Measurements from ENCODE around the gene ARHGDIB. TPM values are rescaled to one million over a fixed set of nuclear protein-coding genes. Genes with fewer than 3 reads are reported as not detected.

ARHGDIB gene
- total RNA-seq, 1 donor from 2014 or later, result 11.8 TPM

GRCh38 chr12:14904854-14905253, 56.5 kb downstream of the ARHGDIB start:
- FAIRE-seq, result no peak
- no peak for DNase-seq (ENCODE audit: low spot score in 2 of 2)

- no peak for FAIRE-seq
Observed at GRCh38 chr12:14903386-14904098, 57.9 kb downstream of the ARHGDIB start.

GRCh38 chr12:14902465-14902864, 58.9 kb downstream of the ARHGDIB start:
- DNase-seq (ENCODE audit: low spot score in 2 of 2), result no peak
- FAIRE-seq, result no peak

More at GRCh38 chr12:14903386-14904098, 57.9 kb downstream of the ARHGDIB start:
- no peak for DNase-seq (ENCODE audit: low spot score in 2 of 2)

GRCh38 chr12:14901228-14901562, 60.2 kb downstream of the ARHGDIB start:
- FAIRE-seq (no peak), DNase-seq (ENCODE audit: low spot score in 2 of 2) (no peak)

- no peak for FAIRE-seq
- no peak for DNase-seq (ENCODE audit: low spot score in 2 of 2)
Observed at GRCh38 chr12:14900521-14901227, 60.7 kb downstream of the ARHGDIB start.

- FAIRE-seq, result no peak
Observed at GRCh38 chr12:14896521-14897169, 64.8 kb downstream of the ARHGDIB start.

GRCh38 chr12:14893506-14894250, 67.7 kb downstream of the ARHGDIB start:
- DNase-seq (ENCODE audit: low spot score in 2 of 2), result no peak
- no peak for FAIRE-seq

More at GRCh38 chr12:14896521-14897169, 64.8 kb downstream of the ARHGDIB start:
- no peak for DNase-seq (ENCODE audit: low spot score in 2 of 2)

- DNase-seq (ENCODE audit: low spot score in 2 of 2), result no peak
Observed at GRCh38 chr12:14892726-14893505, 68.5 kb downstream of the ARHGDIB start.

More at GRCh38 chr12:14892726-14893505, 68.5 kb downstream of the ARHGDIB start:
- FAIRE-seq, result no peak

Other genes with a start within 250 kb of the ARHGDIB start
- 20.8 TPM for gene WBP11, start 158.1 kb downstream of the ARHGDIB start, total RNA-seq
- gene C12orf60, start 157.9 kb downstream of the ARHGDIB start, total RNA-seq, result 1.6 TPM
- 0.41 TPM for gene SMCO3, start 147.4 kb downstream of the ARHGDIB start, total RNA-seq
- not detected for gene ART4, start 118.1 kb downstream of the ARHGDIB start, total RNA-seq
- 2.0 TPM for gene MGP, start 75.7 kb downstream of the ARHGDIB start, total RNA-seq
- gene ERP27, start 23.1 kb downstream of the ARHGDIB start, total RNA-seq, result not detected
- gene PDE6H, start 11.4 kb upstream of the ARHGDIB start, total RNA-seq, result not detected

Measured in frontal cortex (tissue), 4 donors.